GM21723 (cell line): ENCODE results near the gene YEATS4.

ENCODE experiments used
- ATAC-seq: cut with Tn5 transposase; IDR thresholded peaks from one replicate; pipeline ENCODE4 v1.9.1; 2021; ENCODE audit warnings: mild to moderate bottlenecking, moderate library complexity; ENCODE audit not compliant: unreplicated experiment

The YEATS4 gene

DNA sequence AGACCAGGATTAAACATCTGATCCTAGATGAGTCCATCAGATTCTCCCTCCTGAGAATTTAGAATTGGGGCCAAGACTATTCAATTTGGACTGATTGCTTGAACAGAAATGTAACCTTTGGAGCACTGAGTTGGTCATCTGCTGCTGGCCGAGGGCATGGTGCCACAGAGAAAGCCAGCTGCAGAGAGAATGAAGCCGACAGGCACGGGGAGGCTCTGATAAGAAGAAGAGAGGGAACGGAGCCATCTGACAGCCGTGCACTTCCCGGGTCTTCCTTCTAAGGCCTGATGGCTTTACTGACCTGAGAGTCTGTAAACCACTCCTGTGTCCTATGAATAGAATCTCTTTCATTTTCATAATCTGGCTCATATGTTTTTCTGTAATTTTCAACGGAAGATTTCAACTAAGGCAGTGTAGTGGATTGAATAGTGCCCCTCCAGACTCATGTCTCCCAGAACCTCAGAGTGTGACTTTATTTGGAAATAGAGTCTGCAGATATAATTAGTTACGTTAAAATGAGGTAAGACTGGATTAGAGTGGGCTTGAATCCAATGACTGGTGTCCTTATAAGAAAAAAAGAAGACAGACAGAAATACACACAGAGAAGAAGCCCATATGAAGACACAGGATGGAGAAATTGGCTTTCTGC lies 71.5 kb downstream of the YEATS4 start:
- ATAC-seq = no peak

DNA sequence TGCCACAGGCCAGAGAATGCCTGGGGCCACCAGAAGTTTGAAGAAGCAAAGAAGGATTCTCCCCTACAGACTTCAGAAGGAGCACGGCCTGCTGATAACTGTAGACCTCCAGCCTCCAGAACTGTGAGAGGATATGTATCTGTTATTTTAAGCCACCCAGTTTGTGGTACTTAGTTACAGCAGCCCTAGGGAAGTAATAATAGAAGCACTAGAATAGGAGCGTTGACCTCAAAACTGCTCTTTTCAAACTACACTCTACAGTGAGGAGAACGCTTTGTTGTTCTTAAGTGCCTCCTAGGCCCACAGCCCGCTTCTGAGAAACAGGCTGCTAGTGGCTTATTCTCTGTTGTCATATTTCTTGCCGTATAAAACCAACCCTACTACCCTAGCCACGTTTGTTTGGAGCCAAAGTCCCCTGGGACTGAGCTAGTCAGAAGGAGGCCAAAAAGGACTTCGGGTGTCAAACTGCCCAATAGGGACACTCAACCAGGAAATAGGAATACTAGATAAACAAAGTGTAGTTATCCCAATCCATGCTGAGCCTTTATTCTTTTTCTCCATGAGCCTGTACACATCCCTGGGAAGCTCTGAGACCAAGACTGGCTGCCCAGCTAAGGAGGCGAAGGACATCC lies 72.2 kb downstream of the YEATS4 start:
- ATAC-seq = no peak

DNA sequence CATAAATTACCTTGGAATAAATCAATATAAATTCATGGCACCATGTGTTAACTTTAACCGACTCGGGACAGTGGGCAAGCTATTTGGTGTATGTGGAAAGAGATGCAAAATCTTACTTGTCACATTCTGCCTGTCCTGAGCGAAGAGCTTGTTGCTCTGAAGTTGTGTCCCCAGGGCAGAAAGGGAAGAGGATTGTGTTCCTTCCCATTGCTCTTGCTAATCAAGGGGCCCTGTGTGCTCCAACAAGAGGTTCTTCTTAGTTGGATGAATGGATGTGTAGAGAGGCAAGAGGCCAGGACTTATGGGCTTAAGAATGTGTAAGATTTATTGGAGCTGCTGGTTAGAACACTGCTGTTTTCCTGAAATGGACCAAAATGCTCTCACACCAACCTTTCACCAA lies 74.1 kb downstream of the YEATS4 start:
- no peak for ATAC-seq

DNA sequence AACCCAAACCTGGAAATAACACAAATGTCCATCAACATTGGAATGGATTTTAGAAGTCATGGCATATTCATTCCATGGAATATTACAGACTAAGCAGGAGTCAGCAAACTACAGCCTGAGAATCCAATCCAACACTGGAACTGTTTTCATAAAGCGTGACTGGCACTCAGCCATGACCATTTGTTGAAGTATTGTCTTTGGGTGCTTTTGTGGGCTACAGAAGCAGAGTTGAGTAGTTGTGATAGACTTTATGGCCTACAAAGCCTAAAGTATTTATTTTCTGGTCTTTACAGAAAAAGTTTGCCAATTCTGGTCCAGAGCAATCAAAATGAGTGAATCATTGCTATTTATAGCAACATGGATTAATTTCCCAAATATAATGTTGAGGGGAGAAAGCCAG lies 76.1 kb downstream of the YEATS4 start:
- ATAC-seq = no peak

DNA sequence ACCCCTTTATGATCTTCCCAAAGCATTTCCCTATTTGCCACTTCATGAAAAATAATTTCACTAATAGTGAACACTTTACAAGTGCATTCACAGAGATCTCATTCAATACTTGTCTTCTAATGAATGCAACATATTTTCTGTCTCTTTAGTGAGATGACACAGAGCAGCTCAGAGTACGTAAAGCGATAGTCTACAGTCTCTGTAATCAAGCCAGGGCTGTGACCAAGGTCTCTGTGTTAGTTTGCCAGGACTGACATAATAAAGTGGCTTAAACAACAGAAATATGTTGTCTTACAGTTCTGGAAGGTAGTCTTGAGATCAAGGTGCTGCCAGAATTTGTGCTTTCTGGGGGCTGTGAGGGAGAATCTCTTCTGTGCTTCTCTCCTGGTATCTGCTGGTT lies 77.5 kb downstream of the YEATS4 start:
- ATAC-seq = no peak

DNA sequence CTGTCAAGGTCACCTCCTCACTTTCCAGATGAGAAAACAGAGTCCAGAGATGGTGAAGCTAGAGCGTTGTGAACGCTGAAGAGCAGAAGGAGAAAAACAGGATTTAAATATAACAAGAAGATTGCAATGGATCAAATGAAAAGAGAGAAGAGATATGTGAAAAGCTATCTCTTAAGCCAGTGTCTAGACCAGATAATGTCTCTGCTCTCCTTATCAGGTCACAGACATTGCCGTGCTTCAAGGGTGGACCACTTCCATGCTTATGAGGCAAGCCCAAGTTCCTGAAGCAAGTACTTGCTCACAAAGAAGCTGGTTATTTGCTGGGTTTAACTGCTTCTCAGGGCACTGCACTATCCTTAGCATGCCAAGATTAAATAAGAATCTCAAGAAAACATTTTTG lies 79.0 kb downstream of the YEATS4 start:
- no peak for ATAC-seq

DNA sequence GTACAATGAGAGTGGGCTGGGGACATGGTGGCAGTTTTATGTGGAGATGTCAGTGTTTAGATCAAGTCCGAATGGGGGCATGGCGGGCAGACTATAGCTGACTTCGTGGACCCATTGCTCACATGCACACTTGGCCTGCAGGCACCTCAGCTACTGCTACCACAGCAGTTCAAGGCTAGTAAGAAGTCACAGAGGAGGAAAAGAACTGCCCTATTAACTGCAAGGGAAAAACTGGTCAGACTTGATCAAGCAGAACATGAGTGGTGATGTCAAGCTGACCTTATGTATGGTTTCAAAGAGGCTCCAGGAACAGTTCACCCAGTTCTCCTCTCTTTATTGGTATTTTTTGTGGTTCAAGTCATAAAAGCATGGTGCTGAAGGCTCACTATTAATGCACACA lies 80.5 kb downstream of the YEATS4 start:
- no peak for ATAC-seq
